Neutrophil (primary cell): Measurements from ENCODE around the gene CYB561D1.

Experiments
- H3K27ac ChIP-seq: fragments of 200-600 bp; sonication (generic); 2 replicates; pipeline ENCODE4 v1.5.1; 2016; ENCODE audit warnings: mild to moderate bottlenecking, moderate library complexity
- H3K27me3 ChIP-seq: fragments of 200-600 bp; sonication (generic); 2 replicates; pipeline ENCODE4 v1.6.0; 2016; ENCODE audit warnings: mild to moderate bottlenecking
- H3K36me3 ChIP-seq: fragments of 200-600 bp; sonication (generic); 2 replicates; pipeline ENCODE4 v1.5.1; 2017
- H3K4me1 ChIP-seq, 2 experiments: fragments of 200-600 bp in 1 of 2; sonication (generic) in 1 of 2; 1 replicate in 1 of 2; 2 replicates in 1 of 2; pipeline versions ENCODE4 v1.5.1 to v1.6.1; 2013 to 2016; ENCODE audit warnings: low read depth in 1 of 2, low read length in 1 of 2, mild to moderate bottlenecking in 1 of 2, moderate library complexity in 1 of 2; ENCODE audit not compliant: control insufficient read depth in 1 of 2, insufficient read depth in 1 of 2
- H3K4me3 ChIP-seq, 2 experiments: fragments of 200-600 bp in 1 of 2; sonication (generic) in 1 of 2; 1 replicate in 1 of 2; 2 replicates in 1 of 2; pipeline ENCODE4 v1.5.1; 2013 to 2016; ENCODE audit warnings: low read depth in 1 of 2, low read length in 1 of 2, mild to moderate bottlenecking in 1 of 2, moderate library complexity in 1 of 2
- H3K9me3 ChIP-seq: fragments of 200-600 bp; sonication (generic); 2 replicates; pipeline ENCODE4 v1.5.1; 2016
- CTCF ChIP-seq: fragments of 200-600 bp; sonication (generic); IDR thresholded peaks from 2 replicates; pipeline ENCODE4 v1.5.1; 2016; ENCODE audit warnings: antibody characterized with exemption

CYB561D1 gene

GRCh38 chr1:109528712-109529111 lies 34.8 kb downstream of the CYB561D1 start:
- no peak overlapping the region for H3K4me3 ChIP-seq
- H3K36me3 ChIP-seq: no peaks in the 10 kb centered on the region
- H3K27ac ChIP-seq: no peak overlapping the region
- peaks cover 9% of the 10 kb centered on the region in 2 experiments for H3K4me1 ChIP-seq
- no peaks in the 10 kb centered on the region for H3K9me3 ChIP-seq
- no peak for TF ChIP-seq CTCF
- no peaks in the 10 kb centered on the region for H3K27me3 ChIP-seq

GRCh38 chr1:109529881-109530456 lies 36.1 kb downstream of the CYB561D1 start:
- H3K4me3 ChIP-seq: no peak overlapping the region
- H3K36me3 ChIP-seq: no peaks in the 10 kb centered on the region
- no peaks in the 10 kb centered on the region for H3K9me3 ChIP-seq
- H3K4me1 ChIP-seq: peaks cover 9% of the 10 kb centered on the region in 2 experiments
- H3K27ac ChIP-seq: no peak overlapping the region
- no peak for TF ChIP-seq CTCF
- no peaks in the 10 kb centered on the region for H3K27me3 ChIP-seq

GRCh38 chr1:109530457-109531087 lies 36.7 kb downstream of the CYB561D1 start:
- Histone ChIP-seq H3K27me3 (no peaks in the 10 kb centered on the region), H3K27ac (no peak overlapping the region), H3K4me3 (no peak overlapping the region), H3K9me3 (no peaks in the 10 kb centered on the region), H3K36me3 (no peaks in the 10 kb centered on the region), H3K4me1 (peaks cover 9% of the 10 kb centered on the region in 2 experiments)
- TF ChIP-seq CTCF: no peak

- Histone ChIP-seq H3K27me3 (no peaks in the 10 kb centered on the region), H3K9me3 (no peaks in the 10 kb centered on the region), H3K4me1 (peaks cover 9% of the 10 kb centered on the region in 2 experiments), H3K4me3 (no peak overlapping the region), H3K36me3 (no peaks in the 10 kb centered on the region), H3K27ac (no peak overlapping the region)
- TF ChIP-seq CTCF: no peak
Measured at GRCh38 chr1:109531380-109531779, 37.5 kb downstream of the CYB561D1 start.

- no peak for TF ChIP-seq CTCF
- H3K9me3 ChIP-seq: no peaks in the 10 kb centered on the region
- no peak overlapping the region for H3K27ac ChIP-seq
- no peaks in the 10 kb centered on the region for H3K27me3 ChIP-seq
- peaks cover 9% of the 10 kb centered on the region in 2 experiments for H3K4me1 ChIP-seq
- H3K36me3 ChIP-seq: no peaks in the 10 kb centered on the region
- peak overlapping the region in 1 of 2 experiments; percentile 14 for H3K4me3 ChIP-seq
Measured at GRCh38 chr1:109531826-109532364, 38.0 kb downstream of the CYB561D1 start.
